IMR-90 (cell line): ENCODE data around the gene ZBTB47. TPM values are rescaled to one million over a fixed set of nuclear protein-coding genes. Genes with fewer than 3 reads are reported as not detected.

Experiments used
- ATAC-seq: fragments of 200-7000 bp; cut with Tn5 transposase; 2 replicates; pipeline ENCODE4 v1.9.1; 2020; ENCODE audit warnings: low read depth, mild to moderate bottlenecking, moderate library complexity
- BruUV-seq: library from RNA; stranded (reverse); fragments of 400-500 nt; replicated peaks from 2 replicates; lab custom pipeline; 2021; lab: Mats Ljungman, UMichigan
- CTCF ChIA-PET: fragments of 300-600 bp; formaldehyde crosslinking; extraction: SDS; loops from one replicate; lab custom pipeline; 2021; ENCODE audit warnings: antibody characterized with exemption; lab: Yijun Ruan, JAX
- POLR2A ChIA-PET: fragments of 300-600 bp; sonication (Branson Sonifier 250); formaldehyde crosslinking; loops from one replicate; lab custom pipeline; 2022; ENCODE audit warnings: antibody characterized with exemption; ENCODE audit not compliant: unreplicated experiment; lab: Charles Lee
- DNase-seq: peaks from one replicate; pipeline ENCODE4 v3.0.0; 2013
- H2AFZ ChIP-seq: replicated peaks from 2 replicates; pipeline ENCODE3; 2013; ENCODE audit warnings: low read length, mild to moderate bottlenecking; ENCODE audit not compliant: poor library complexity
- H2AK5ac ChIP-seq: 2 replicates; pipeline ENCODE4 v1.6.1; 2013; ENCODE audit warnings: low read depth, low read length, inconsistent platforms
- H2AK9ac ChIP-seq: replicated peaks from 2 replicates; pipeline ENCODE3; 2013; ENCODE audit warnings: mild to moderate bottlenecking, low read depth, low read length, moderate library complexity; ENCODE audit not compliant: poor library complexity
- H2BK120ac ChIP-seq: 2 replicates; pipeline ENCODE4 v1.6.1; 2013; ENCODE audit warnings: low read depth, low read length, inconsistent platforms
- H2BK15ac ChIP-seq: 3 replicates; pipeline ENCODE4 v1.6.1; 2013; ENCODE audit warnings: low read depth, low read length, inconsistent platforms
- H2BK20ac ChIP-seq: 2 replicates; pipeline ENCODE4 v1.6.1; 2013; ENCODE audit warnings: low read depth, mild to moderate bottlenecking, inconsistent platforms, low read length, moderate library complexity
- H2BK5ac ChIP-seq: 2 replicates; pipeline ENCODE4 v1.6.1; 2013; ENCODE audit warnings: mild to moderate bottlenecking, low read depth, low read length, inconsistent platforms; ENCODE audit not compliant: poor library complexity, severe bottlenecking
- H3K14ac ChIP-seq: replicated peaks from 2 replicates; pipeline ENCODE4 v1.6.1; 2013; ENCODE audit warnings: low read depth, low read length, inconsistent platforms
- H3K18ac ChIP-seq: 2 replicates; pipeline ENCODE4 v1.6.1; 2013; ENCODE audit warnings: low read depth, low read length, control low read depth
- H3K23ac ChIP-seq: 2 replicates; pipeline ENCODE4 v1.6.1; 2013; ENCODE audit warnings: low read depth, low read length, inconsistent platforms
- H3K27ac ChIP-seq: 2 replicates; pipeline ENCODE4 v1.5.1; 2013; ENCODE audit warnings: mild to moderate bottlenecking, control low read depth, low read length; ENCODE audit not compliant: insufficient read depth
- H3K27me3 ChIP-seq: 2 replicates; pipeline ENCODE4 v1.6.1; 2013; ENCODE audit warnings: low read length; ENCODE audit not compliant: control insufficient read depth, insufficient read depth
- H3K36me3 ChIP-seq: 2 replicates; pipeline ENCODE4 v1.6.1; 2013; ENCODE audit warnings: low read length, mixed read lengths; ENCODE audit not compliant: control insufficient read depth, insufficient read depth
- H3K4ac ChIP-seq: 2 replicates; pipeline ENCODE4 v1.6.1; 2013; ENCODE audit warnings: low read depth, low read length, inconsistent platforms
- H3K4me1 ChIP-seq: 2 replicates; pipeline ENCODE4 v1.6.1; 2013; ENCODE audit warnings: low read length, mixed read lengths; ENCODE audit not compliant: control insufficient read depth, insufficient read depth
- H3K4me2 ChIP-seq: 2 replicates; pipeline ENCODE4 v1.6.1; 2013; ENCODE audit warnings: low read depth, mild to moderate bottlenecking, control low read depth, low read length, moderate library complexity
- H3K4me3 ChIP-seq: 2 replicates; pipeline ENCODE4 v1.5.1; 2013; ENCODE audit warnings: low read depth, mild to moderate bottlenecking, control low read depth, low read length, moderate library complexity; ENCODE audit not compliant: insufficient read depth
- H3K56ac ChIP-seq: 2 replicates; pipeline ENCODE4 v1.6.1; 2013; ENCODE audit warnings: low read length, inconsistent platforms; ENCODE audit not compliant: insufficient read depth; ENCODE audit errors: extremely low read depth
- H3K79me1 ChIP-seq, 2 experiments: 2 replicates each; pipeline ENCODE4 v1.6.1; 2013; ENCODE audit warnings: low read length in 2 of 2, inconsistent platforms in 1 of 2, low read depth in 1 of 2
- H3K9ac ChIP-seq: 2 replicates; pipeline ENCODE4 v1.6.1; 2013; ENCODE audit warnings: low read depth, low read length, control low read depth
- H3K9me1 ChIP-seq: 2 replicates; pipeline ENCODE4 v1.6.1; 2013; ENCODE audit warnings: low read length, inconsistent platforms; ENCODE audit not compliant: insufficient read depth
- H3K9me3 ChIP-seq: 2 replicates; pipeline ENCODE4 v1.6.1; 2013; ENCODE audit warnings: low read length; ENCODE audit not compliant: control insufficient read depth, insufficient read depth
- H4K20me1 ChIP-seq: 2 replicates; pipeline ENCODE4 v1.6.1; 2013; ENCODE audit warnings: low read length, inconsistent platforms; ENCODE audit not compliant: insufficient read depth
- H4K5ac ChIP-seq: 2 replicates; pipeline ENCODE4 v1.6.1; 2013; ENCODE audit warnings: mild to moderate bottlenecking, low read depth, low read length, control low read depth
- H4K8ac ChIP-seq, 2 experiments: 2 replicates each; pipeline ENCODE4 v1.6.1; 2013; ENCODE audit warnings: low read depth in 2 of 2, low read length in 2 of 2, control low read depth in 1 of 2, inconsistent platforms in 1 of 2
- H4K91ac ChIP-seq: 2 replicates; pipeline ENCODE4 v1.6.1; 2013; ENCODE audit warnings: low read depth, low read length, inconsistent platforms; ENCODE audit not compliant: insufficient read depth
- CEBPB ChIP-seq: IDR thresholded peaks from 2 replicates; pipeline ENCODE4 v1.6.1; 2012; ENCODE audit warnings: low read depth, low read length, improper control_type of control experiment
- MAFK ChIP-seq: IDR thresholded peaks from 2 replicates; pipeline ENCODE4 v1.6.1; 2012; ENCODE audit warnings: low read depth, low read length, improper control_type of control experiment
- RCOR1 ChIP-seq: IDR thresholded peaks from 2 replicates; pipeline ENCODE4 v1.6.1; 2012; ENCODE audit warnings: mild to moderate bottlenecking, low read length, improper control_type of control experiment; ENCODE audit not compliant: insufficient replicate concordance
- RFX5 ChIP-seq: IDR thresholded peaks from 2 replicates; pipeline ENCODE4 v1.8.0; 2012; ENCODE audit warnings: low read depth, mild to moderate bottlenecking, low read length, moderate library complexity
- SMC3 ChIP-seq: fragments of 150-350 bp; IDR thresholded peaks from 2 replicates; pipeline ENCODE4 v1.6.1; 2016; ENCODE audit warnings: low read depth, mild to moderate bottlenecking, antibody characterized with exemption, low read length, moderate library complexity
- WGBS, 2 experiments: methylation state at CpG; one replicate each; pipeline versions ENCODE4 v1.1.5 to v1.1.7; 2013; ENCODE audit warnings: missing lambda C conversion rate in 2 of 2; ENCODE audit not compliant: insufficient read length in 1 of 2; ENCODE audit errors: extremely low coverage in 2 of 2; 5-methylcytosine and 5-hydroxymethylcytosine counted together
- dilution Hi-C: fragments of 300-500 bp; cut with HindIII; formaldehyde crosslinking; loops from one replicate; pipeline ENCODE4 v1.14.3; 2018; ENCODE audit warnings: low sequenced_read_pairs; ENCODE audit not compliant: unreplicated experiment
- in situ Hi-C: fragments of 300-500 bp; cut with MboI; formaldehyde crosslinking; loops from 3 replicates; pipeline ENCODE4 v1.14.3; 2019; ENCODE audit warnings: low sequenced_read_pairs, inconsistent platforms, mixed read lengths
- intact Hi-C: fragments of 100-400 bp; cut with micrococcal nuclease; formaldehyde crosslinking; loops from 2 replicates; pipeline ENCODE4 v1.10.0; 2022
- polyA plus RNA-seq, 3 experiments: library from polyadenylated mRNA; depleted of rRNA; stranded (reverse); fragments of >200 nt; gene quantifications; 2 replicates each; pipeline ENCODE4 v1.2.3, GENCODE V29; 2012; ENCODE audit warnings: low replicate concordance in 1 of 3
- total RNA-seq: library from RNA; depleted of rRNA; stranded (reverse); fragments of >200 nt; gene quantifications from 2 replicates; pipeline ENCODE4 v1.2.3, GENCODE V29; 2012
- TF ChIP-seq, protein P1 (sequence below): fragments of 150-350 bp; IDR thresholded peaks from 2 replicates; pipeline ENCODE4 v1.6.1; 2017; ENCODE audit warnings: mild to moderate bottlenecking, antibody characterized with exemption, low read length, low read depth

Gene ZBTB47
- total and polyA plus RNA-seq, 2 of the 4 experiments (the other 2 are of a cell fraction) = 10.9 to 16.8 TPM

DNA sequence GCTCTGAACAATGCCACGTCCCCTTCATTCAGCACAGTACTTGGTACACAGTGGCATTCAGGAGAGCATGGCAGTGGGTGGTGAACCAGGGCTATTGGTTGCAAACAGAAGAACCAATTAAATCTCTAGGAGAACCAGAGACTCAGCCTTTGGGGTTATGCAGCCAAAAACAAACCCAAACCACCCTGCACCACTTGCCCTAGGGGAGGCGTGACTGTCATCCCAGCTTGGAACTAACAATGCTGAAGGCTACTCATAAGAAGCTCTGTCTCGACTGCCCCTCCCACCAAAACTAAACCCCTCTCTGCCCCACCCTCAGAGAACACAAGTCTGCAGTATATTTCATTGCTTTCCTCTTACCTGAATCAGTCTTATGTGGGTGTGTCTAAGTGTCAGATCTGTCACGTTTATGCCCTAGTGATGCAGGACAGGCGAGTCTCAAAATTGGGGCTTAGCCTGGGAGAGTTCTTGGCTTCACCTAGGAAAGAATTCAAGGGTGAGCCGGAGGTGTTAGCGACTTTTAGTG, 16.6 kb downstream of the ZBTB47 start:
- dilution Hi-C loops = no loop called here
- H2BK120ac ChIP-seq = no peak overlapping the region
- no peak overlapping the region for H3K18ac ChIP-seq
- no peak overlapping the region for H3K4me3 ChIP-seq
- H4K20me1 ChIP-seq = no peaks in the 10 kb centered on the region
- DNase-seq = no peak
- intact Hi-C loops = no loop called here
- H3K23ac ChIP-seq = no peak overlapping the region
- H3K27ac ChIP-seq = no peak overlapping the region
- H2BK20ac ChIP-seq = no peak overlapping the region
- H3K14ac ChIP-seq = no peak overlapping the region
- H4K8ac ChIP-seq = no peak overlapping the region
- H3K9ac ChIP-seq = no peak overlapping the region
- no peak overlapping the region for H3K56ac ChIP-seq
- TF ChIP-seq, protein P1, sequence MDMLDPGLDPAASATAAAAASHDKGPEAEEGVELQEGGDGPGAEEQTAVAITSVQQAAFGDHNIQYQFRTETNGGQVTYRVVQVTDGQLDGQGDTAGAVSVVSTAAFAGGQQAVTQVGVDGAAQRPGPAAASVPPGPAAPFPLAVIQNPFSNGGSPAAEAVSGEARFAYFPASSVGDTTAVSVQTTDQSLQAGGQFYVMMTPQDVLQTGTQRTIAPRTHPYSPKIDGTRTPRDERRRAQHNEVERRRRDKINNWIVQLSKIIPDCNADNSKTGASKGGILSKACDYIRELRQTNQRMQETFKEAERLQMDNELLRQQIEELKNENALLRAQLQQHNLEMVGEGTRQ = no peak
- TF ChIP-seq SMC3 (no peak), CEBPB (no peak), RFX5 (no peak), MAFK (no peak), RCOR1 (no peak)
- H3K4ac ChIP-seq = no peak overlapping the region
- H2BK5ac ChIP-seq = no peak overlapping the region
- ChIA-PET POLR2A (no interaction called here), CTCF (no interaction called here)
- H4K5ac ChIP-seq = no peak overlapping the region
- H3K9me3 ChIP-seq = peaks cover 5% of the 10 kb centered on the region
- no peak overlapping the region for H4K91ac ChIP-seq
- H3K27me3 ChIP-seq = peaks cover 9% of the 10 kb centered on the region; the same call in 1 of the 2 replicates
- H3K79me1 ChIP-seq = no peaks in the 10 kb centered on the region
- H2AK5ac ChIP-seq = no peak overlapping the region
- H3K36me3 ChIP-seq = no peaks in the 10 kb centered on the region
- WGBS, 2 experiments = 74% methylated on average over 3 of the region's 7 CpGs; no CpG with 5 or more reads in 1 of the 2 experiments
- no peak for ATAC-seq
- peaks cover 3% of the 10 kb centered on the region; the same call in 1 of the 2 replicates for H3K9me1 ChIP-seq
- H2AFZ ChIP-seq = no peak overlapping the region
- no peak overlapping the region for H3K4me2 ChIP-seq
- H3K4me1 ChIP-seq = no peaks in the 10 kb centered on the region; the same call in 1 of the 2 replicates
- BruUV-seq = no TSS peak
- in situ Hi-C loops = no loop called here
- H2BK15ac ChIP-seq = no peak overlapping the region
- no peak overlapping the region for H2AK9ac ChIP-seq
